Measurements from ENCODE around the gene KCNN2.

- no peak for TF ChIP-seq CTCF (IDR thresholded peaks at IDR 0.05)
- no peak for TF ChIP-seq POLR2A (IDR thresholded peaks at IDR 0.05)
These were observed 68.7 kb downstream of the KCNN2 start for GRCh38 chr5:114430532-114430931.
